Measurements from ENCODE around the gene RAD51B.
A peak's percentile ranks its signal among the peaks of the same experiment; 100 is the strongest.

RAD51B gene

GRCh38 chr14:68380329-68380741 lies 560.8 kb downstream of the RAD51B start:
- H3K4me1 ChIP-seq = no peaks in the 10 kb centered on the region
- no peak overlapping the region for H3K4me3 ChIP-seq (ENCODE audit: low read depth, low read length)
- no peak overlapping the region for H3K4me2 ChIP-seq (ENCODE audit: low read length)
- no peak overlapping the region for H3K27ac ChIP-seq
- H3K9ac ChIP-seq = no peak overlapping the region
- no peaks in the 10 kb centered on the region for H3K36me3 ChIP-seq (ENCODE audit: control insufficient read depth, insufficient read depth, low read length)
- H3K79me2 ChIP-seq = no peaks in the 10 kb centered on the region
- no peaks in the 10 kb centered on the region for H3K9me3 ChIP-seq (ENCODE audit: control insufficient read depth, low read length)
- H2AFZ ChIP-seq = no peak overlapping the region
- no peaks in the 10 kb centered on the region for H3K27me3 ChIP-seq (ENCODE audit: control insufficient read depth, insufficient read depth, low read length)
- TF ChIP-seq, protein P1, sequence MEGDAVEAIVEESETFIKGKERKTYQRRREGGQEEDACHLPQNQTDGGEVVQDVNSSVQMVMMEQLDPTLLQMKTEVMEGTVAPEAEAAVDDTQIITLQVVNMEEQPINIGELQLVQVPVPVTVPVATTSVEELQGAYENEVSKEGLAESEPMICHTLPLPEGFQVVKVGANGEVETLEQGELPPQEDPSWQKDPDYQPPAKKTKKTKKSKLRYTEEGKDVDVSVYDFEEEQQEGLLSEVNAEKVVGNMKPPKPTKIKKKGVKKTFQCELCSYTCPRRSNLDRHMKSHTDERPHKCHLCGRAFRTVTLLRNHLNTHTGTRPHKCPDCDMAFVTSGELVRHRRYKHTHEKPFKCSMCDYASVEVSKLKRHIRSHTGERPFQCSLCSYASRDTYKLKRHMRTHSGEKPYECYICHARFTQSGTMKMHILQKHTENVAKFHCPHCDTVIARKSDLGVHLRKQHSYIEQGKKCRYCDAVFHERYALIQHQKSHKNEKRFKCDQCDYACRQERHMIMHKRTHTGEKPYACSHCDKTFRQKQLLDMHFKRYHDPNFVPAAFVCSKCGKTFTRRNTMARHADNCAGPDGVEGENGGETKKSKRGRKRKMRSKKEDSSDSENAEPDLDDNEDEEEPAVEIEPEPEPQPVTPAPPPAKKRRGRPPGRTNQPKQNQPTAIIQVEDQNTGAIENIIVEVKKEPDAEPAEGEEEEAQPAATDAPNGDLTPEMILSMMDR (IDR thresholded peaks at IDR 0.05) = no peak

- Histone ChIP-seq H3K27ac (no peak overlapping the region), H3K9me3 (ENCODE audit: control insufficient read depth, low read length) (no peaks in the 10 kb centered on the region), H2AFZ (no peak overlapping the region), H3K4me3 (ENCODE audit: low read depth, low read length) (no peak overlapping the region), H3K4me2 (ENCODE audit: low read length) (no peak overlapping the region), H3K9ac (no peak overlapping the region), H3K79me2 (no peaks in the 10 kb centered on the region), H3K36me3 (ENCODE audit: control insufficient read depth, insufficient read depth, low read length) (no peaks in the 10 kb centered on the region), H3K4me1 (peaks cover 9% of the 10 kb centered on the region), H3K27me3 (ENCODE audit: control insufficient read depth, insufficient read depth, low read length) (no peaks in the 10 kb centered on the region)
- TF ChIP-seq, protein P1 (IDR thresholded peaks at IDR 0.05) = no peak
Observed at GRCh38 chr14:68384335-68384734, 564.8 kb downstream of the RAD51B start.

DNA sequence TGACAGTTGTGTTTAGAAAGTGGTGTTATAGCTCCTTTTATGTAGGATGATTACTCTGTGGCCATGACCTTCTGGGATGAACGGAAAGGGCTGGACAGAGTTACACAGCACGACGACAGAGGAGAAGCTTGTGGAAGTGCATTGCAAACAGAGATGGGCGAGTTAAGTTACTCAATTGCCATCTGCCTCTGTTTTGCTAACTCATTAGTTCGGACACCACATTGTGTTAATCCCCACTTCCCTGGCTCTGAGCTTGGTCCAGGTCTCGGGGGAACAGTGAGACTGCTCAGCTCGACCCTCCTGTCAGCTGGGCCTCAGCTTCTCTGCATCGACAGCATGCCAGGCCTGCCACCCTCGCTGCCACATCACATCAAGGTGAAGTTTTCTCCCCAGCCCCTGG lies 565.3 kb downstream of the RAD51B start:
- no peak overlapping the region for H3K4me3 ChIP-seq (ENCODE audit: low read depth, low read length)
- no peak overlapping the region for H3K27ac ChIP-seq
- no peak overlapping the region for H2AFZ ChIP-seq
- no peaks in the 10 kb centered on the region for H3K27me3 ChIP-seq (ENCODE audit: control insufficient read depth, insufficient read depth, low read length)
- no peaks in the 10 kb centered on the region for H3K9me3 ChIP-seq (ENCODE audit: control insufficient read depth, low read length)
- no peak overlapping the region for H3K9ac ChIP-seq
- TF ChIP-seq, protein P1 (IDR thresholded peaks at IDR 0.05) = no peak
- H3K36me3 ChIP-seq (ENCODE audit: control insufficient read depth, insufficient read depth, low read length) = no peaks in the 10 kb centered on the region
- H3K4me1 ChIP-seq = peaks cover 9% of the 10 kb centered on the region
- no peak overlapping the region for H3K4me2 ChIP-seq (ENCODE audit: low read length)
- H3K79me2 ChIP-seq = no peaks in the 10 kb centered on the region

DNA sequence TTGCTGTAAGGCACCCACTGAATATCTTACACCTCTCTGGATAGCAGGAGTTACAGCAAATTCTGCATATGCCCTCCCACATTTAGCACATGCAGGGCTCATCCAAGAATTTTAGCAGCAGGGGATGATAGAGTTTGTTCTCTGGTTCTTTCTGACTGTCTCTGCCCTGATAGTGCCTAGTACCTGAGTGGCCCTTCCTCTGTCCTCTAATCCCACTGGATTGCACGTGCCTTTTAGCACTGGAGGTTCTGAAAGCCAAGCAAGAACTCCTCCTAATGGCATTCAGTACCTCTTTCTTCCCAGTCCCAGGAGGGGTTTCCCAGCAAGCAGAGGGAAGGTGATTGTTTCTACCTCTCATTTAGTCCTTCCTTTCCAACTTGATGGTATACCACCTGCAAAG lies 566.9 kb downstream of the RAD51B start:
- Histone ChIP-seq H3K4me3 (ENCODE audit: low read depth, low read length) (no peak overlapping the region), H2AFZ (no peak overlapping the region), H3K9me3 (ENCODE audit: control insufficient read depth, low read length) (no peaks in the 10 kb centered on the region), H3K27ac (no peak overlapping the region), H3K4me1 (peaks cover 9% of the 10 kb centered on the region), H3K79me2 (no peaks in the 10 kb centered on the region), H3K27me3 (ENCODE audit: control insufficient read depth, insufficient read depth, low read length) (no peaks in the 10 kb centered on the region), H3K9ac (no peak overlapping the region), H3K4me2 (ENCODE audit: low read length) (no peak overlapping the region), H3K36me3 (ENCODE audit: control insufficient read depth, insufficient read depth, low read length) (no peaks in the 10 kb centered on the region)
- TF ChIP-seq, protein P1 (IDR thresholded peaks at IDR 0.05) = no peak

GRCh38 chr14:68386950-68387779 lies 567.6 kb downstream of the RAD51B start:
- no peaks in the 10 kb centered on the region for H3K79me2 ChIP-seq
- no peak overlapping the region for H2AFZ ChIP-seq
- H3K27me3 ChIP-seq (ENCODE audit: control insufficient read depth, insufficient read depth, low read length) = no peaks in the 10 kb centered on the region
- peaks cover 9% of the 10 kb centered on the region for H3K4me1 ChIP-seq
- H3K4me3 ChIP-seq (ENCODE audit: low read depth, low read length) = no peak overlapping the region
- H3K27ac ChIP-seq = no peak overlapping the region
- TF ChIP-seq, protein P1 (IDR thresholded peaks at IDR 0.05) = no peak
- no peak overlapping the region for H3K9ac ChIP-seq
- no peaks in the 10 kb centered on the region for H3K9me3 ChIP-seq (ENCODE audit: control insufficient read depth, low read length)
- peak overlapping the region; percentile 37 for H3K4me2 ChIP-seq (ENCODE audit: low read length)
- no peaks in the 10 kb centered on the region for H3K36me3 ChIP-seq (ENCODE audit: control insufficient read depth, insufficient read depth, low read length)

Data from parathyroid adenoma (tissue), 2 donors.